ENCODE data around the gene RBM12.

The RBM12 gene

DNA sequence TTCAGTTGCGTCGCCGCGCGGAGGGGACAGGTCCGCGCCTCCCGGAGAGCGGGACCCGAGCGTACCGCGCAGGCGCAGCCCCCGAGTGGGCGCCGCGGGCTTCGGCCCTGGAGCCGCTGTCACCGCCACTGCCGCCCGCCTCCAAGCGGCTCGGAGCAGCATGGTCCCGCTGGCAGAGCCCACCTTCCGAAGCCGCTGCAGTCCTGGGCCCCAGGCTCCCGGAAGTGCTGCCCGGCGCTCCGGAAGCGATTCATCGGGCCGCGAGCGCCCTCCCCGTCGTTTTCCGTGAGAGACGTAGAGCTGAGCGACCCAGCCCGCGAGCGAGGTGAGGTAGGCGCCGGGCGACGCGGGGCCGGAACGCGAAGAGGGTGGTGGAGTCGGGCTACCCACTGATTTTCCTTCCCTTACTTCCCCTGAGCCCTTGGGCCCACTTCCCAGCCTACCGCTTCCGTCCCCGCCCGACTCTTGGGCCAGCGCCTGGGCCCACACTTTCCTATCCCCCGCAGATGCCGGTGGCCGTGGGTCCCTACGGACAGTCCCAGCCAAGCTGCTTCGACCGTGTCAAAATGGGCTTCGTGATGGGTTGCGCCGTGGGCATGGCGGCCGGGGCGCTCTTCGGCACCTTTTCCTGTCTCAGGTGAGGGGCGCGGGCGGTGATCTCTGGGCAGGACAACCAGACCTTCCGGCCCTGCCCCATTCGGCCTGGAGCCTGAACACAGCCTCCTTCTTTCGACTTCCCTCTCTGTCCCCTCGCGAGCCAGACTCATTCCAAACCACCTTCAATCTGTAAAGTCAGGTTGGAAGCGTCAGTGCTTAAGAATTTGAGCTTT, 34.6 kb upstream of the RBM12 start, which contains the start of the genes NFS1 and ROMO1 (continued):
- TF ChIP-seq, protein P1, sequence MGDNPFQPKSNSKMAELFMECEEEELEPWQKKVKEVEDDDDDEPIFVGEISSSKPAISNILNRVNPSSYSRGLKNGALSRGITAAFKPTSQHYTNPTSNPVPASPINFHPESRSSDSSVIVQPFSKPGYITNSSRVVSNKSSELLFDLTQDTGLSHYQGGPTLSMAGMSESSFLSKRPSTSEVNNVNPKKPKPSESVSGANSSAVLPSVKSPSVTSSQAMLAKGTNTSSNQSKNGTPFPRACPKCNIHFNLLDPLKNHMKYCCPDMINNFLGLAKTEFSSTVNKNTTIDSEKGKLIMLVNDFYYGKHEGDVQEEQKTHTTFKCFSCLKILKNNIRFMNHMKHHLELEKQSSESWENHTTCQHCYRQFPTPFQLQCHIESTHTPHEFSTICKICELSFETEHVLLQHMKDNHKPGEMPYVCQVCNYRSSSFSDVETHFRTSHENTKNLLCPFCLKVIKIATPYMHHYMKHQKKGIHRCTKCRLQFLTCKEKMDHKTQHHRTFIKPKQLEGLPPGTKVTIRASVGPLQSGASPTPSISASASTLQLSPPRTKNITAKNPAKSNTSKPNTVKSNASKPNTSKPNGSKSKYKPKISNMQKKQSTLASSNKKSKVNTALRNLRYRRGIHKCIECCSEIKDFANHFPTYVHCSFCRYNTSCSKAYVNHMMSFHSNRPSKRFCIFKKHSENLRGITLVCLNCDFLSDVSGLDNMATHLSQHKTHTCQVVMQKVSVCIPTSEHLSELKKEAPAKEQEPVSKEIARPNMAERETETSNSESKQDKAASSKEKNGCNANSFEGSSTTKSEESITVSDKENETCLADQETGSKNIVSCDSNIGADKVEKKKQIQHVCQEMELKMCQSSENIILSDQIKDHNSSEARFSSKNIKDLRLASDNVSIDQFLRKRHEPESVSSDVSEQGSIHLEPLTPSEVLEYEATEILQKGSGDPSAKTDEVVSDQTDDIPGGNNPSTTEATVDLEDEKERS (tag by site-specific recombination; IDR thresholded peaks at IDR 0.05): 0 out of 2 replicates have a peak, but pooled peaks have one; percentile 55
- TF ChIP-seq ZEB2 (tag by site-specific recombination; IDR thresholded peaks at IDR 0.05): peak; percentile 97
- TF ChIP-seq KLF8 (tag by site-specific recombination; IDR thresholded peaks at IDR 0.05): peak; percentile 90
- TF ChIP-seq ZFP37 (tag by site-specific recombination; IDR thresholded peaks at IDR 0.05): no peak; the same call in none of the 2 replicates
- peak; percentile 74 for TF ChIP-seq SP7 (tag by site-specific recombination; IDR thresholded peaks at IDR 0.05)
- TF ChIP-seq ZSCAN30 (tag by site-specific recombination; IDR thresholded peaks at IDR 0.05): peak; percentile 84
- TF ChIP-seq, protein P2, sequence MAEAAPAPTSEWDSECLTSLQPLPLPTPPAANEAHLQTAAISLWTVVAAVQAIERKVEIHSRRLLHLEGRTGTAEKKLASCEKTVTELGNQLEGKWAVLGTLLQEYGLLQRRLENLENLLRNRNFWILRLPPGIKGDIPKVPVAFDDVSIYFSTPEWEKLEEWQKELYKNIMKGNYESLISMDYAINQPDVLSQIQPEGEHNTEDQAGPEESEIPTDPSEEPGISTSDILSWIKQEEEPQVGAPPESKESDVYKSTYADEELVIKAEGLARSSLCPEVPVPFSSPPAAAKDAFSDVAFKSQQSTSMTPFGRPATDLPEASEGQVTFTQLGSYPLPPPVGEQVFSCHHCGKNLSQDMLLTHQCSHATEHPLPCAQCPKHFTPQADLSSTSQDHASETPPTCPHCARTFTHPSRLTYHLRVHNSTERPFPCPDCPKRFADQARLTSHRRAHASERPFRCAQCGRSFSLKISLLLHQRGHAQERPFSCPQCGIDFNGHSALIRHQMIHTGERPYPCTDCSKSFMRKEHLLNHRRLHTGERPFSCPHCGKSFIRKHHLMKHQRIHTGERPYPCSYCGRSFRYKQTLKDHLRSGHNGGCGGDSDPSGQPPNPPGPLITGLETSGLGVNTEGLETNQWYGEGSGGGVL (tag by site-specific recombination; IDR thresholded peaks at IDR 0.05): no peak
- peak; percentile 89 for TF ChIP-seq ZNF391 (tag by site-specific recombination; IDR thresholded peaks at IDR 0.05; ENCODE audit: borderline replicate concordance, low read depth)
- no peak for TF ChIP-seq ZNF701 (tag by site-specific recombination; IDR thresholded peaks at IDR 0.05)
- peak; percentile 88 for TF ChIP-seq ZNF629 (tag by site-specific recombination; IDR thresholded peaks at IDR 0.05)
- TF ChIP-seq, protein P3, sequence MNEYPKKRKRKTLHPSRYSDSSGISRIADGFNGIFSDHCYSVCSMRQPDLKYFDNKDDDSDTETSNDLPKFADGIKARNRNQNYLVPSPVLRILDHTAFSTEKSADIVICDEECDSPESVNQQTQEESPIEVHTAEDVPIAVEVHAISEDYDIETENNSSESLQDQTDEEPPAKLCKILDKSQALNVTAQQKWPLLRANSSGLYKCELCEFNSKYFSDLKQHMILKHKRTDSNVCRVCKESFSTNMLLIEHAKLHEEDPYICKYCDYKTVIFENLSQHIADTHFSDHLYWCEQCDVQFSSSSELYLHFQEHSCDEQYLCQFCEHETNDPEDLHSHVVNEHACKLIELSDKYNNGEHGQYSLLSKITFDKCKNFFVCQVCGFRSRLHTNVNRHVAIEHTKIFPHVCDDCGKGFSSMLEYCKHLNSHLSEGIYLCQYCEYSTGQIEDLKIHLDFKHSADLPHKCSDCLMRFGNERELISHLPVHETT (tag by site-specific recombination; IDR thresholded peaks at IDR 0.05): peak; percentile 80; the same call in 1 of the 2 replicates
- TF ChIP-seq ZSCAN23 (tag by site-specific recombination; IDR thresholded peaks at IDR 0.05): 0 out of 2 replicates have a peak, but pooled peaks have one; percentile 31
- peak; percentile 74 for TF ChIP-seq ZNF341 (tag by site-specific recombination; IDR thresholded peaks at IDR 0.05; ENCODE audit: low read depth)
- no peak for TF ChIP-seq ZNF121 (tag by site-specific recombination; IDR thresholded peaks at IDR 0.05)
- no peak for TF ChIP-seq ZNF211 (tag by site-specific recombination; IDR thresholded peaks at IDR 0.05; ENCODE audit: low read depth)
- peak; percentile 85 for TF ChIP-seq EGR2 (tag by site-specific recombination; IDR thresholded peaks at IDR 0.05; ENCODE audit: low read depth)
- peak; percentile 71 for TF ChIP-seq ZNF239 (tag by site-specific recombination; IDR thresholded peaks at IDR 0.05)
- TF ChIP-seq ZNF654 (tag by site-specific recombination; IDR thresholded peaks at IDR 0.05; ENCODE audit: low read depth): no peak
- peak; percentile 93 for TF ChIP-seq ZNF600 (tag by site-specific recombination; IDR thresholded peaks at IDR 0.05)
- TF ChIP-seq KLF9 (tag by site-specific recombination; IDR thresholded peaks at IDR 0.05; ENCODE audit: low read depth): peak; percentile 50; the same call in 1 of the 2 replicates
- TF ChIP-seq, protein P4, sequence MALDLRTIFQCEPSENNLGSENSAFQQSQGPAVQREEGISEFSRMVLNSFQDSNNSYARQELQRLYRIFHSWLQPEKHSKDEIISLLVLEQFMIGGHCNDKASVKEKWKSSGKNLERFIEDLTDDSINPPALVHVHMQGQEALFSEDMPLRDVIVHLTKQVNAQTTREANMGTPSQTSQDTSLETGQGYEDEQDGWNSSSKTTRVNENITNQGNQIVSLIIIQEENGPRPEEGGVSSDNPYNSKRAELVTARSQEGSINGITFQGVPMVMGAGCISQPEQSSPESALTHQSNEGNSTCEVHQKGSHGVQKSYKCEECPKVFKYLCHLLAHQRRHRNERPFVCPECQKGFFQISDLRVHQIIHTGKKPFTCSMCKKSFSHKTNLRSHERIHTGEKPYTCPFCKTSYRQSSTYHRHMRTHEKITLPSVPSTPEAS (tag by site-specific recombination; IDR thresholded peaks at IDR 0.05): 0 out of 2 replicates have a peak, but pooled peaks have one; percentile 9
- TF ChIP-seq, protein P5, sequence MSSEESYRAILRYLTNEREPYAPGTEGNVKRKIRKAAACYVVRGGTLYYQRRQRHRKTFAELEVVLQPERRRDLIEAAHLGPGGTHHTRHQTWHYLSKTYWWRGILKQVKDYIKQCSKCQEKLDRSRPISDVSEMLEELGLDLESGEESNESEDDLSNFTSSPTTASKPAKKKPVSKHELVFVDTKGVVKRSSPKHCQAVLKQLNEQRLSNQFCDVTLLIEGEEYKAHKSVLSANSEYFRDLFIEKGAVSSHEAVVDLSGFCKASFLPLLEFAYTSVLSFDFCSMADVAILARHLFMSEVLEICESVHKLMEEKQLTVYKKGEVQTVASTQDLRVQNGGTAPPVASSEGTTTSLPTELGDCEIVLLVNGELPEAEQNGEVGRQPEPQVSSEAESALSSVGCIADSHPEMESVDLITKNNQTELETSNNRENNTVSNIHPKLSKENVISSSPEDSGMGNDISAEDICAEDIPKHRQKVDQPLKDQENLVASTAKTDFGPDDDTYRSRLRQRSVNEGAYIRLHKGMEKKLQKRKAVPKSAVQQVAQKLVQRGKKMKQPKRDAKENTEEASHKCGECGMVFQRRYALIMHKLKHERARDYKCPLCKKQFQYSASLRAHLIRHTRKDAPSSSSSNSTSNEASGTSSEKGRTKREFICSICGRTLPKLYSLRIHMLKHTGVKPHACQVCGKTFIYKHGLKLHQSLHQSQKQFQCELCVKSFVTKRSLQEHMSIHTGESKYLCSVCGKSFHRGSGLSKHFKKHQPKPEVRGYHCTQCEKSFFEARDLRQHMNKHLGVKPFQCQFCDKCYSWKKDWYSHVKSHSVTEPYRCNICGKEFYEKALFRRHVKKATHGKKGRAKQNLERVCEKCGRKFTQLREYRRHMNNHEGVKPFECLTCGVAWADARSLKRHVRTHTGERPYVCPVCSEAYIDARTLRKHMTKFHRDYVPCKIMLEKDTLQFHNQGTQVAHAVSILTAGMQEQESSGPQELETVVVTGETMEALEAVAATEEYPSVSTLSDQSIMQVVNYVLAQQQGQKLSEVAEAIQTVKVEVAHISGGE (tag by site-specific recombination; conservative IDR thresholded peaks at IDR 0.05; ENCODE audit: low read depth): peak; percentile 97
- TF ChIP-seq ZNF514 (tag by site-specific recombination; IDR thresholded peaks at IDR 0.05): no peak
- TF ChIP-seq, protein P6, sequence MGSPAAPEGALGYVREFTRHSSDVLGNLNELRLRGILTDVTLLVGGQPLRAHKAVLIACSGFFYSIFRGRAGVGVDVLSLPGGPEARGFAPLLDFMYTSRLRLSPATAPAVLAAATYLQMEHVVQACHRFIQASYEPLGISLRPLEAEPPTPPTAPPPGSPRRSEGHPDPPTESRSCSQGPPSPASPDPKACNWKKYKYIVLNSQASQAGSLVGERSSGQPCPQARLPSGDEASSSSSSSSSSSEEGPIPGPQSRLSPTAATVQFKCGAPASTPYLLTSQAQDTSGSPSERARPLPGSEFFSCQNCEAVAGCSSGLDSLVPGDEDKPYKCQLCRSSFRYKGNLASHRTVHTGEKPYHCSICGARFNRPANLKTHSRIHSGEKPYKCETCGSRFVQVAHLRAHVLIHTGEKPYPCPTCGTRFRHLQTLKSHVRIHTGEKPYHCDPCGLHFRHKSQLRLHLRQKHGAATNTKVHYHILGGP (tag by site-specific recombination; IDR thresholded peaks at IDR 0.05): no peak
- TF ChIP-seq WT1 (tag by site-specific recombination; IDR thresholded peaks at IDR 0.05): peak; percentile 51
- TF ChIP-seq MEIS1 (CRISPR knock-in tag; IDR thresholded peaks at IDR 0.05; ENCODE audit: borderline replicate concordance): no peak
- TF ChIP-seq IKZF3 (tag by site-specific recombination; IDR thresholded peaks at IDR 0.05): 0 out of 2 replicates have a peak, but pooled peaks have one; percentile 19

All from HEK293 (cell line).